Measurements from ENCODE around the gene ADCY7. TPM values are rescaled to one million over a fixed set of nuclear protein-coding genes. Genes with fewer than 3 reads are reported as not detected.

ADCY7 gene
- total RNA-seq, 4 donors from 2014 or later = 40.4 to 50.9 (median 41.2) TPM

DNA sequence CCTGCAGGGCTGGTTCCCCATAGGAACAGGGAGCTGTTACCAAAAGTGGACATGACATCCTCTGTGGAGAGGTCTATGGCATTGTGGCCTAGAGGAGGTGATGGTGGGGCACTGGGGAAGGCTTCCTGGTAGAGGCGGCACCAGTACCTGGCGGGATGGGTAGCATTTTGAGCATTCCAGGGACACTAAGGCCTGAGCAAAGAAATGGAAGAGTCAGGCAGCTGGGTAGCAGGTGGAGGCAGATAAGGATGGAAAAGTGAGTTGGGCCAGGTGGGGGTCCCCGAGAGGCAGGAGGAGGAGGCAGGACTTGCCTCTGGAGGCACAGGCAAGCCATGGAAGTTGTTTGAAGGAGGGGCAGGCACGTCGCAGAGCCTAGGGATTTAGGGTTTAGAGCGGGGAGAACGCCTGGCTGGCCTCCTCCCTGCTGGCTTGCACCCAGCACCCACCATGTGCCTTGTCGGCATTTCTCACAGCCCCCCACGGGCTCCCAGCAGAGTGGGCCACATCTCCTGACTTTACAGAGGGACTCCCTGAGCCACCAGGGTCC is 5.1 kb upstream of the ADCY7 start:
- Histone ChIP-seq H3K4me3 (no peak overlapping the region), H3K27me3 (no peaks in the 10 kb centered on the region), H3K36me3 (no peaks in the 10 kb centered on the region), H3K27ac (peak overlapping the region in 1 of 4 donors; percentile 18), H3K4me1 (peaks cover 0 to 41% (median 12%) of the 10 kb centered on the region in 4 donors), H3K9me3 (no peaks in the 10 kb centered on the region)
- no peak for DNase-seq (ENCODE audit: low spot score in 2 of 2)
- WGBS, 2 donors = 79 to 80% methylated on average over 9 of the region's 9 CpGs
- no peak for TF ChIP-seq EP300 (IDR thresholded peaks at IDR 0.05)

GRCh38 chr16:50261707-50262235 is 4.6 kb upstream of the ADCY7 start:
- Histone ChIP-seq H3K4me3 (no peak overlapping the region), H3K4me1 (peaks cover 0 to 47% (median 13%) of the 10 kb centered on the region in 4 donors), H3K9me3 (no peaks in the 10 kb centered on the region), H3K27me3 (no peaks in the 10 kb centered on the region), H3K36me3 (no peaks in the 10 kb centered on the region), H3K27ac (peak overlapping the region in 1 of 4 donors; percentile 18)
- DNase-seq (ENCODE audit: low spot score in 2 of 2) = no peak
- 55 to 57% methylated on average over 11 of the region's 11 CpGs for WGBS, 2 donors
- TF ChIP-seq POLR2A (IDR thresholded peaks at IDR 0.05) (no peak), EP300 (IDR thresholded peaks at IDR 0.05) (no peak)
- TF ChIP-seq, protein P1, sequence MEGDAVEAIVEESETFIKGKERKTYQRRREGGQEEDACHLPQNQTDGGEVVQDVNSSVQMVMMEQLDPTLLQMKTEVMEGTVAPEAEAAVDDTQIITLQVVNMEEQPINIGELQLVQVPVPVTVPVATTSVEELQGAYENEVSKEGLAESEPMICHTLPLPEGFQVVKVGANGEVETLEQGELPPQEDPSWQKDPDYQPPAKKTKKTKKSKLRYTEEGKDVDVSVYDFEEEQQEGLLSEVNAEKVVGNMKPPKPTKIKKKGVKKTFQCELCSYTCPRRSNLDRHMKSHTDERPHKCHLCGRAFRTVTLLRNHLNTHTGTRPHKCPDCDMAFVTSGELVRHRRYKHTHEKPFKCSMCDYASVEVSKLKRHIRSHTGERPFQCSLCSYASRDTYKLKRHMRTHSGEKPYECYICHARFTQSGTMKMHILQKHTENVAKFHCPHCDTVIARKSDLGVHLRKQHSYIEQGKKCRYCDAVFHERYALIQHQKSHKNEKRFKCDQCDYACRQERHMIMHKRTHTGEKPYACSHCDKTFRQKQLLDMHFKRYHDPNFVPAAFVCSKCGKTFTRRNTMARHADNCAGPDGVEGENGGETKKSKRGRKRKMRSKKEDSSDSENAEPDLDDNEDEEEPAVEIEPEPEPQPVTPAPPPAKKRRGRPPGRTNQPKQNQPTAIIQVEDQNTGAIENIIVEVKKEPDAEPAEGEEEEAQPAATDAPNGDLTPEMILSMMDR (IDR thresholded peaks at IDR 0.05) = no peak

DNA sequence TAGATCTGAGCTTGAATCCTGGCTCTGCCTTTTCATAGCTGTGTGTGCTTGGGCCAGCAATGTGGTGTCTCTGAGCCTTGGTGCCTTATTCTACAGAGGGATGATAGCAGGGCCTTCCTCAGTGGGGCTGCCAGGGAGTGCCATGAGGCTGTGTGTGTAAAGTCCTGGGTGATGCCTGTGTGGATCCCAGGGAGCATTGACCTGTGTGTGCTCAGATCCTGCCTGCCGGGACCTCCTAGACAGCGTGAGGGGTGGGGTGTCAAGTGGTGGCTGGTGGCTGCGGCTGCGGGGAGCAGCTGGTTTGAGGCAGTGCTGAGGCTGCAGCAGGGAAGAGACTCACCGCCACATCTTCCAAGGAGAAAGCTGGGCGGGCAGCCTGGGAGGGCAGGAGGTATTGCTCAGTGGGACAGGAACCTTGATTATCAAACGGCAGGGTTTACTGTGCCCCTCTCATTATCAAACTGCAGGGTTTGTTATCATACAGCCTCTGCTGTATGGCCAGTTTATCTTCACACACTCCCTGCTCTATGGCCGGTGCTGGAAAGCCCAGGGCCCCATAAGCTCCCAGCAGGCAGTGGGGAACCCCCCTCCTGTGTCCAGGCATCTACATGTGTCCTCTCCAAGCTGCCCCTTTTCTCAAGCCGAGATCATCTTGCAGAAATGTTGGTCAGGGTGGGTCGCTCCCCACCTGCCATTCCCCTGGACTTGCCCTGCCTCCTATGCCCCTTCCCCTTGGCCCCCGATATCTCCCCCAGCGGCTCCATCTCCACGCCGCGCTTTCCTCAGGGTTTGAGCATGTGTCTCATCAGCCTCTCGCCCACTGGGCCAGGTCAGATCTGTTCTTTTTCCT is 3.1 kb upstream of the ADCY7 start:
- Histone ChIP-seq H3K27ac (no peak overlapping the region), H3K36me3 (no peaks in the 10 kb centered on the region), H3K4me1 (peaks cover 0 to 57% (median 18%) of the 10 kb centered on the region in 4 donors), H3K4me3 (no peak overlapping the region), H3K27me3 (no peaks in the 10 kb centered on the region), H3K9me3 (no peaks in the 10 kb centered on the region)
- DNase-seq (ENCODE audit: low spot score in 2 of 2) = no peak
- TF ChIP-seq POLR2A (IDR thresholded peaks at IDR 0.05) = no peak
- TF ChIP-seq, protein P1 (IDR thresholded peaks at IDR 0.05) = no peak
- no peak for TF ChIP-seq EP300 (IDR thresholded peaks at IDR 0.05)
- WGBS, 2 donors = 77 to 84% methylated on average over 15 to 16 of the region's 16 CpGs

GRCh38 chr16:50263940-50264929 is 2.1 kb upstream of the ADCY7 start:
- Histone ChIP-seq H3K9me3 (no peaks in the 10 kb centered on the region), H3K36me3 (no peaks in the 10 kb centered on the region), H3K4me3 (no peak overlapping the region), H3K27me3 (no peaks in the 10 kb centered on the region), H3K4me1 (peaks cover 0 to 48% (median 18%) of the 10 kb centered on the region in 4 donors), H3K27ac (no peak overlapping the region)
- DNase-seq (ENCODE audit: low spot score in 2 of 2) = no peak
- no peak for TF ChIP-seq EP300 (IDR thresholded peaks at IDR 0.05)
- TF ChIP-seq POLR2A (IDR thresholded peaks at IDR 0.05) = no peak
- TF ChIP-seq, protein P1 (IDR thresholded peaks at IDR 0.05) = no peak
- 78 to 81% methylated on average over 8 of the region's 8 CpGs for WGBS, 2 donors

GRCh38 chr16:50265260-50265659 is 1.1 kb upstream of the ADCY7 start:
- TF ChIP-seq, protein P1 (IDR thresholded peaks at IDR 0.05) = peak in 1 of 5 experiments; percentile 17
- TF ChIP-seq POLR2A (IDR thresholded peaks at IDR 0.05) = no peak
- Histone ChIP-seq H3K9me3 (no peaks in the 10 kb centered on the region), H3K4me1 (peaks cover 0 to 38% (median 11%) of the 10 kb centered on the region in 4 donors), H3K4me3 (no peak overlapping the region), H3K36me3 (no peaks in the 10 kb centered on the region), H3K27me3 (no peaks in the 10 kb centered on the region), H3K27ac (peak overlapping the region in 1 of 4 donors; percentile 79)
- WGBS, 2 donors = 63% methylated on average over 2 of the region's 2 CpGs
- no peak for DNase-seq (ENCODE audit: low spot score in 2 of 2)
